Measurements from ENCODE around the gene PIK3C2G.

DNA sequence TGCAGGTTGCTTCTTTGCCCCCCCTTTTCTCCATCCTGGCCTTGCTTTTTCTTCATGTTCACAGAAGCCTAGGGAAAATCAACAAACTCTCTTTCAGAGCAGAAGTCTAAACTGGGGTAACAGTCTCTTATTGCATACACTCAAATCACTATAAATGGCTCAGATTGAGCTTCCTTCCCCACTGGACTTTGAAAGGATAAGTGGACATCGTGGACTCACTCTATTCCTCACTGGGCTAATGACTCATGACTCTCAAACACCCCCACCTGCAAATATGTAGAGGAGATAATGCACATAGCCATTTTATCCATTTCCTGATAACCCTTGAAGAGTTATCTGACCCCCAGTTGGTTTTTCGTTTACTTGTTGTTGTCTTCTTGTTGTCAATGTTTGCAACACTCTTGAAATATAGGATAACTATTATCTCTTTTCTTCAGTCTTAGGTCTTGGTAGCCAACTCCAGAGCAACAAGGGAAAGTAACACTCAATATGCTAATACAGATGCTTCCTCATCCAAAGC is 221.3 kb downstream of the PIK3C2G start:
- TF ChIP-seq, protein P1, sequence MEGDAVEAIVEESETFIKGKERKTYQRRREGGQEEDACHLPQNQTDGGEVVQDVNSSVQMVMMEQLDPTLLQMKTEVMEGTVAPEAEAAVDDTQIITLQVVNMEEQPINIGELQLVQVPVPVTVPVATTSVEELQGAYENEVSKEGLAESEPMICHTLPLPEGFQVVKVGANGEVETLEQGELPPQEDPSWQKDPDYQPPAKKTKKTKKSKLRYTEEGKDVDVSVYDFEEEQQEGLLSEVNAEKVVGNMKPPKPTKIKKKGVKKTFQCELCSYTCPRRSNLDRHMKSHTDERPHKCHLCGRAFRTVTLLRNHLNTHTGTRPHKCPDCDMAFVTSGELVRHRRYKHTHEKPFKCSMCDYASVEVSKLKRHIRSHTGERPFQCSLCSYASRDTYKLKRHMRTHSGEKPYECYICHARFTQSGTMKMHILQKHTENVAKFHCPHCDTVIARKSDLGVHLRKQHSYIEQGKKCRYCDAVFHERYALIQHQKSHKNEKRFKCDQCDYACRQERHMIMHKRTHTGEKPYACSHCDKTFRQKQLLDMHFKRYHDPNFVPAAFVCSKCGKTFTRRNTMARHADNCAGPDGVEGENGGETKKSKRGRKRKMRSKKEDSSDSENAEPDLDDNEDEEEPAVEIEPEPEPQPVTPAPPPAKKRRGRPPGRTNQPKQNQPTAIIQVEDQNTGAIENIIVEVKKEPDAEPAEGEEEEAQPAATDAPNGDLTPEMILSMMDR (IDR thresholded peaks at IDR 0.05; ENCODE audit: borderline replicate concordance, extremely low read depth, low read length, poor library complexity, severe bottlenecking) = no peak
- no peak for TF ChIP-seq EZH2 (IDR thresholded peaks at IDR 0.05; ENCODE audit: borderline replicate concordance, low read depth, low read length, severe bottlenecking)

Data from DND-41 (cell line).